ENCODE results near the gene ZNF700. TPM values are rescaled to one million over a fixed set of nuclear protein-coding genes. Genes with fewer than 3 reads are reported as not detected.
A peak's percentile ranks its signal among the peaks of the same experiment; 100 is the strongest.
"Not testable (repeated sequence)": the region's sequence is repeated elsewhere in the genome, so short reads cannot be mapped to it uniquely, and the experiment has no call there.

The ZNF700 gene
- total and polyA plus RNA-seq, 2 experiments from 2014 or later, result 3.3 to 10.3 TPM

- no peak for TF ChIP-seq CTCF (IDR thresholded peaks at IDR 0.05; ENCODE audit: low read depth, low read length)
- H3K4me3 ChIP-seq, result no peak overlapping the region
- DNase-seq (ENCODE audit: low read depth in 1 of 2, low spot score in 1 of 2), result no peak
- no peaks in the 10 kb centered on the region for H3K27me3 ChIP-seq
- peaks cover 21% of the 10 kb centered on the region for H3K9me3 ChIP-seq (ENCODE audit: low read depth)
- no peak overlapping the region for H3K27ac ChIP-seq
- H3K36me3 ChIP-seq, result peaks cover 30% of the 10 kb centered on the region
- H3K4me1 ChIP-seq (ENCODE audit: low read depth), result no peaks in the 10 kb centered on the region
Measured at GRCh38 chr19:11948646-11949045, 23.7 kb downstream of the ZNF700 start.

- H3K36me3 ChIP-seq, result peaks cover 30% of the 10 kb centered on the region
- no peaks in the 10 kb centered on the region for H3K4me1 ChIP-seq (ENCODE audit: low read depth)
- no peaks in the 10 kb centered on the region for H3K27me3 ChIP-seq
- no peak overlapping the region for H3K4me3 ChIP-seq
- no peak for DNase-seq (ENCODE audit: low read depth in 1 of 2, low spot score in 1 of 2)
- no peak for TF ChIP-seq CTCF (IDR thresholded peaks at IDR 0.05; ENCODE audit: low read depth, low read length)
- H3K27ac ChIP-seq, result no peak overlapping the region
- peaks cover 21% of the 10 kb centered on the region for H3K9me3 ChIP-seq (ENCODE audit: low read depth)
Measured at GRCh38 chr19:11949201-11949600, 24.3 kb downstream of the ZNF700 start.

DNA sequence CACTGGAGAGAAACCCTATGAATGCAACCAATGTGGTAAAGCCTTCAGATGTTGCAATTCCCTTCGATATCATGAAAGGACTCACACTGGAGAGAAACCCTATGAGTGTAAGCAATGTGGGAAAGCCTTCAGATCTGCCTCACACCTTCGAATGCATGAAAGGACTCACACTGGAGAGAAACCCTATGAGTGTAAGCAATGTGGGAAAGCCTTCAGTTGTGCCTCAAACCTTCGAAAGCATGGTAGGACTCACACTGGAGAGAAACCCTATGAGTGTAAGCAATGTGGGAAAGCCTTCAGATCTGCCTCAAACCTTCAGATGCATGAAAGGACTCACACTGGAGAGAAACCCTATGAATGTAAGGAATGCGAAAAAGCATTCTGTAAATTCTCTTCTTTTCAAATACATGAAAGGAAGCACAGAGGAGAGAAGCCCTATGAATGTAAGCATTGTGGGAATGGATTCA lies 24.7 kb downstream of the ZNF700 start:
- not testable (repeated sequence) for H3K27me3 ChIP-seq; H3K4me3 ChIP-seq; DNase-seq (ENCODE audit: low read depth in 1 of 2, low spot score in 1 of 2); H3K4me1 ChIP-seq (ENCODE audit: low read depth); H3K27ac ChIP-seq
- peaks cover 21% of the 10 kb centered on the region for H3K9me3 ChIP-seq (ENCODE audit: low read depth)
- peaks cover 30% of the 10 kb centered on the region for H3K36me3 ChIP-seq

DNA sequence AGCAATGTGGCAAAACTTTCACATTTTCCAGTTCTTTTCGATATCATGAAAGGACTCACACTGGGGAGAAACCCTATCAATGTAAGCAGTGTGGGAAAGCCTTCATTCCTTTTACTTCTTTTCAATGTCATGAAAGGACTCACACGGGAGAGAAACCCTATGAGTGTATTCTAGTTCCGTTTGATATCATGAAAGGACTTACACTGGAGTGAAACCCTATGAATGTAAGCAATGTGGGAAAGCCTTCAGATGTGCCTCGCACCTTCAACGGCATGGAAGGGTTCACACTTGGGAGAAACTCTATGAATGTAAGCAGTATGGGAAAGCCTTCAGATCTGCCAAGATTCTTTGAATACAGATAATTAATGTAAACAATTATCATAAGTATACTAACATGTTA lies 25.4 kb downstream of the ZNF700 start:
- no peak for DNase-seq (ENCODE audit: low read depth in 1 of 2, low spot score in 1 of 2)
- Histone ChIP-seq H3K4me1 (ENCODE audit: low read depth) (no peaks in the 10 kb centered on the region), H3K4me3 (no peak overlapping the region), H3K36me3 (peaks cover 30% of the 10 kb centered on the region), H3K9me3 (ENCODE audit: low read depth) (peaks cover 21% of the 10 kb centered on the region), H3K27ac (no peak overlapping the region), H3K27me3 (no peaks in the 10 kb centered on the region)
- no peak for TF ChIP-seq CTCF (IDR thresholded peaks at IDR 0.05; ENCODE audit: low read depth, low read length)

- no peaks in the 10 kb centered on the region for H3K36me3 ChIP-seq
- DNase-seq (ENCODE audit: low read depth in 1 of 2, low spot score in 1 of 2), result peak; percentile 85 to 87
- H3K27ac ChIP-seq, result peak overlapping the region; percentile 26
- TF ChIP-seq CTCF (IDR thresholded peaks at IDR 0.05; ENCODE audit: low read depth, low read length), result peak; percentile 84
- H3K4me1 ChIP-seq (ENCODE audit: low read depth), result peaks cover 3% of the 10 kb centered on the region
- H3K9me3 ChIP-seq (ENCODE audit: low read depth), result no peaks in the 10 kb centered on the region
- no peak overlapping the region for H3K4me3 ChIP-seq
- no peaks in the 10 kb centered on the region for H3K27me3 ChIP-seq
Measured at GRCh38 chr19:11963566-11964355, 38.9 kb downstream of the ZNF700 start.

DNA sequence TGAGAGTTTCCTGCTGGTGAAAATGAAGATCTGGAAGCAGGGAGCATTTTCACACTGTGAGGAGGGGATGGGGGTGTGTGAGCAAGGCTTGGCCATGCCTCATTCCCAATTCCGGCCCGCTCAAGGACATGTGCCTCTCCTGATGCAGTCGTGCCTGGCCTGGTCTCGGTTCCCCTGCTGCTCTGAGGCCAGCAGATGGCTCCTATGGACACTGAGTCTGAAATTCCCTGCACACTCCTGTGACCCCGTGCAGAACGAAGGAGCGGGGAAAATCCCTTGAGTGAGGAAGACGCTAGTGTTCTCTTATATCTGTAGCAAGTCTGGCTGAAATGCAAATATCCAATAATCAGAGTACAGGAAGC lies 39.6 kb downstream of the ZNF700 start:
- DNase-seq (ENCODE audit: low read depth in 1 of 2, low spot score in 1 of 2), result no peak
- no peaks in the 10 kb centered on the region for H3K36me3 ChIP-seq
- H3K4me3 ChIP-seq, result peak overlapping the region; percentile 71
- peak overlapping the region; percentile 26 for H3K27ac ChIP-seq
- peak; percentile 34 for TF ChIP-seq CTCF (IDR thresholded peaks at IDR 0.05; ENCODE audit: low read depth, low read length)
- no peaks in the 10 kb centered on the region for H3K27me3 ChIP-seq
- no peaks in the 10 kb centered on the region for H3K9me3 ChIP-seq (ENCODE audit: low read depth)
- H3K4me1 ChIP-seq (ENCODE audit: low read depth), result peaks cover 3% of the 10 kb centered on the region
